ENCODE results near the gene POC1B.

The POC1B gene

DNA sequence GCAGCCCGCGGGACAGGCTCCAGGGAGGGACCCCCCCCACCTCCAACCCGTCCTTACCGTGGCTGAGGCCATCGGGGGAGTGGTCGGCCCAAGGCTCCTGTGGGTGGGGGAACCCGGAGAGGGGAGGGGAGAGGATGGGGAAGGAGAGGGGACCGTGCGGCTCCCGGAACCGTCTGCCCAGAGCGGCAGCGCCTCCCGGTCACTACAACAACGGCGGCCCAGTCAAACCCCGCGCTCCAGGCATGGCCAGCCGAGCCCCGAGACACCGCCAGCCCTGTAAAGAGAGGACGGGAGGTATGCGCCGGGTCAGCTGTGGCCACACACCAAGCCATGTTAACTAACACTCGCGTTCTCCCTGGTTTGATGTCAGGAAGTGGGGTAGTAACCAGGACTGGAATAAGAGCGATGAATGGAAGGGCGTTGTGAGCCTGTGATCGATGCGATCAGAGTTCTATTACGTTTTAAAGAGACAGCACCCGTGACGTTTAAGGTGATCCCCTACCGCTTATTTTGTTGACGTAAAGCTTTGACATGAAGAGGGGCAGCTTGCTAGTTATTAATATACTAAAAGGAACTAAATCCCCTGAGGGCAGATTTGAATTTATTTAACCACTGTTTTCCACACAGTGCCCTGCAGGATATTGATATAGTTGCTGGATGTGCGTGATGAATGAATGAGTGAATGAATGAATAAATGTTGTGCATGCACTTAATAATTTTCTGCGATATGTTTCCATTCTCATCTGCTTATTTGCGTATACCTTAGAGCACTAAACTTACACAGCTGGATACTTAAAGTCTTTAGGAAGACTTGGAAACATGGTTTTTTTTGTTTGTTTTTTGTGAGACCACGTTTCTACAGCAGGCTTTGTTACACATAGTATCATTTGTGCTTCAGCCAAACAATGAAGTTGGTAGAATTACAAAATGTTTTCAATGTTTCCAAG is at the start of gene POC1B:
POC1B (minus strand) TSS at position 224 of the 947 bp plus-strand sequence; CDS start at position 72, 152 bp downstream.
- H3K4me3 ChIP-seq (ENCODE audit: low read length): peak within 1 kb of the TSS; percentile 91
- H3K4me1 ChIP-seq (ENCODE audit: insufficient read depth, low read length): peaks cover 4% of the 10 kb centered on the region; the same call in 1 of the 2 replicates
- H3K36me3 ChIP-seq (ENCODE audit: insufficient read depth, low read depth, low read length): peaks cover 16% of the 10 kb centered on the region; the same call in 1 of the 2 replicates
- H3K9ac ChIP-seq (ENCODE audit: low read depth, low read length): peak within 1 kb of the TSS; percentile 76; the same call in 1 of the 2 replicates
- no peaks in the 10 kb centered on the region for H3K27me3 ChIP-seq (ENCODE audit: insufficient read depth, low read length)
- H3K27ac ChIP-seq (ENCODE audit: low read length): no peak within 1 kb of the TSS
- no peaks in the 10 kb centered on the region for H3K9me3 ChIP-seq (ENCODE audit: insufficient read depth, low read depth, low read length)

DNA sequence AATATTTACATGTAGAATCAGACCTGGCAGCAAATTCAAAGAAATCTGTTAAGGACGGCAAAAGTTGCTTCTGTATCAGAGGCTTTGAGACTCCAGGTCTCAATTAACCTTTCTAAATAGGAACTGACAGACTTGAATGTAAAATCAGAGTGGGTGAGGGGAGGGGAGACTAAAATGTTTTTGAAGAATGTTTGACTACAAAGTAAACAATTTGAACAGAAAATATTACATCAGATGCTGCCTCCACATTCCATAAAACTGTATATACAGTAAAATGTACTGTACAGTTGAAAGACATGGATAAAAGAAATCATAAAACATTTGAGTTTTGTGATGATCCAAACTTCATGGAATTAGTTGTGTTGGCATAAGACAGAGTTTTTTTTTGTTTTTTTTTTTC is 49.5 kb upstream of the POC1B start:
- no peaks in the 10 kb centered on the region for H3K27me3 ChIP-seq (ENCODE audit: insufficient read depth, low read length)

DNA sequence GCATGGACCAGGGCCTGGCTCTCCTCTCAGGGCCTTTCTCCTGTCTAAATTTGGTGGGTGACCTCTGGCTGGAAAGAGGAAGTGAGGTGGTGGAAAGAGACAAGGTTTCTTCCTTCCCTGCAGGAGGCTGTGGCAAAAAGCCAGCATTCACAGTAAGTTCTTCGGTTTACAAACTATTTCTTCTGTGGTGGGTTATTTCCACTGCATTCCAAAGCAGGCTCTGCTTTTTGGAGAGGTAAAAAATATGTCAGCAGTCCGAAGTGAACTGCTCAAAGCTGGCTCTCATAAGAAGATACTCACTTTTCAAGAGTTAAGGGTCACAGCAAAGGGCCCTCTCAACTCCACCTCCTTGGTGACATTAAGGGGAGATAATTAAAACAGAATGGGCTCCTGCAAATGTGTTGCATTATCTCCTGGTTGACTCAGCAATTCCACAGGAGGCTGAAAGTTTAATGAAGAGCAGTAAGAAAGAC is 48.9 kb upstream of the POC1B start:
- Histone ChIP-seq H3K9me3 (ENCODE audit: insufficient read depth, low read depth, low read length) (no peaks in the 10 kb centered on the region), H3K9ac (ENCODE audit: low read depth, low read length) (no peak overlapping the region), H3K27me3 (ENCODE audit: insufficient read depth, low read length) (no peaks in the 10 kb centered on the region), H3K4me1 (ENCODE audit: insufficient read depth, low read length) (peaks cover 6% of the 10 kb centered on the region), H3K27ac (ENCODE audit: low read length) (peak overlapping the region; percentile 63), H3K4me3 (ENCODE audit: low read length) (no peak overlapping the region), H3K36me3 (ENCODE audit: insufficient read depth, low read depth, low read length) (no peaks in the 10 kb centered on the region)

More for the DNA sequence above, 49.5 kb upstream of the POC1B start:
- H3K27ac ChIP-seq (ENCODE audit: low read length): no peak overlapping the region
- H3K4me3 ChIP-seq (ENCODE audit: low read length): no peak overlapping the region
- no peaks in the 10 kb centered on the region for H3K36me3 ChIP-seq (ENCODE audit: insufficient read depth, low read depth, low read length)
- peaks cover 6% of the 10 kb centered on the region for H3K4me1 ChIP-seq (ENCODE audit: insufficient read depth, low read length)
- no peaks in the 10 kb centered on the region for H3K9me3 ChIP-seq (ENCODE audit: insufficient read depth, low read depth, low read length)
- no peak overlapping the region for H3K9ac ChIP-seq (ENCODE audit: low read depth, low read length)

DNA sequence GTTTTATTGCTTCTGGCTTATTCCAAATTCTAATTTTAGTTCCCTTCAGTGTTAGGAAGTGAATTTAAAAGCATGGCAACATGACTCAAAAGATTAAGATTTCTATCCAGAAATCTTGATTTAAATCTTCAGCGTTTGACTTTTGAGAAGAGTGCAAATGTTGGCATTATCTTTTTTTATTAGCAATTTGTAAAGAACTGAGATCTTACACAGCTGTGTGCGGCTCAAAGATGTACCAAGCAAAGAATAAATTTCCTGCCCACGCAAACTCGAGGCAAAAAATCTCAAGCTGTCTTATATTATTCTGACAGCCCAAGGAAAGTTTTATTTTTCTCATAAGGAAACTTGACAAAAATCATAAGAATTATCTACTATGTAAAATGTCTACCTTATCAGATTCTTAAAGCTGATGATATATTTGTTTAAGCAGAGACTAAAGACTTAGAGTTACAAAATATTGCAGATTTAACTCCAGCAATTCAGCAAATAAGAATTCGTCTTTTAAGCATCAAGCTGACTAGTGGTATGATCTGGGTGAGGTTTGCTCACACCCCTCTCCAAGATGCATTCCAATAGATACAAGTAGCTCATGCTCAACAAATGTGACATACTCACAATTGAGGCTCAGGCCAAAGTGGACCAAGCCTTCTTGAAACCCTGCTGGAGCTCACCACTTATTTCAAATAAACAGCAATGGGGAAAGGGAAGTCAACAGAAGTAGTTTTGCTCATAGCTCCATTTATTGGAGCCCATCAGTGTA is 47.4 kb upstream of the POC1B start:
- no peaks in the 10 kb centered on the region for H3K9me3 ChIP-seq (ENCODE audit: insufficient read depth, low read depth, low read length)
- no peak overlapping the region for H3K27ac ChIP-seq (ENCODE audit: low read length)
- H3K9ac ChIP-seq (ENCODE audit: low read depth, low read length): no peak overlapping the region
- no peak overlapping the region for H3K4me3 ChIP-seq (ENCODE audit: low read length)
- no peaks in the 10 kb centered on the region for H3K36me3 ChIP-seq (ENCODE audit: insufficient read depth, low read depth, low read length)
- H3K4me1 ChIP-seq (ENCODE audit: insufficient read depth, low read length): peaks cover 6% of the 10 kb centered on the region
- H3K27me3 ChIP-seq (ENCODE audit: insufficient read depth, low read length): no peaks in the 10 kb centered on the region

DNA sequence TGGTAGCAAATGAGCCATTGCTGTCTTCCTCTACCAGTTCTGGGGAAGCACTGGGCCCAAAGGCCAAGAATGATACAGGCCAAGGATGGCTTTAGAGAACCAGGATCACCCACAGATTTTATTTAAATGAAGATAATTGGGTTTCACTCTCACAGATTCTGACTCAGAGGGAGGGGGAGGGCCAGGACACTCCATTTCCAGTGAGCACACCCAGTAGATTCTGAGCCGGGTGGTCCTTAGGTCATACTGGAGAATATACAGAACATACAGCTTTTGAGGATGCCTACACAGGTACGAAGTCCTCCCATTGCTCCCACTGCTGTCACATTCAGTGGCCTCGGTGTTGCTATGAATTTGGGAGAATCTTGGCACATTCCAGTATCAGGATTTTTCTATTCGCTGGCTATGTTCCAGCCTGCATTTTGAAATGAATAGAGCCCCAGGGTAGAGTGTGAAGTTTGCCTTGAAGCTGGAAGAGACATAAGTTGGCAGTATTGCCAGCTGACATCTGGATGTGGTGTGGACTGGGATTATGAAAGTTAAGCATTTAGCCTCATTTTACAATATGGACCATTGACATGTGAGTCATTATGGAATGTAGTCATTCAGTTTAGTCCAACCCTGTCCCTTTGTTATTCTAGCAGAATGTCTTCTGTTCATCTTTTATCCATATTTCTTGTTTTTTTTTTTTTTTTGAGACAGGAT is 45.8 kb upstream of the POC1B start:
- no peaks in the 10 kb centered on the region for H3K27me3 ChIP-seq (ENCODE audit: insufficient read depth, low read length)
- no peaks in the 10 kb centered on the region for H3K36me3 ChIP-seq (ENCODE audit: insufficient read depth, low read depth, low read length)
- no peak overlapping the region for H3K4me3 ChIP-seq (ENCODE audit: low read length)
- no peak overlapping the region for H3K27ac ChIP-seq (ENCODE audit: low read length)
- no peaks in the 10 kb centered on the region for H3K9me3 ChIP-seq (ENCODE audit: insufficient read depth, low read depth, low read length)
- H3K4me1 ChIP-seq (ENCODE audit: insufficient read depth, low read length): peaks cover 6% of the 10 kb centered on the region
- H3K9ac ChIP-seq (ENCODE audit: low read depth, low read length): no peak overlapping the region

DNA sequence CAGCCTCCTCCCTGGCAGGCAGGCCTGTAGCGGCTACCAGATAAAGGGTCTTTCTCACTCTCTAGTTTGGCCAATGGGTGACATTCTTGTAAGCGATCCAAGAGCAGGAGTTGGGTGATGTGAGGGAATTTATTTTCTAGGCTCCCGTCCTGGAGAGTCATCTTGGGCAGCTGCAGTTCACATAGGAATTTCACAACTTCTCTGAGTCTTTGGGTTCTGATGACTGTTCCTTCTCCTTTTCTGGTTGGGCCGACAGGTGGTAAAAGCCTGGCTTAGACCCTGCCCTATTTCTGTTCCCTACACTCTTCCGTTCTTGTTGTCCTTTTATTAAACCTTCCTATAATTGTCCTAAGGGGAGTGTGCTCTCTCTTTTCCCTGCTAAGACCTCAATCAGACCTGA is 42.6 kb upstream of the POC1B start:
- H3K27ac ChIP-seq (ENCODE audit: low read length): no peak overlapping the region

DNA sequence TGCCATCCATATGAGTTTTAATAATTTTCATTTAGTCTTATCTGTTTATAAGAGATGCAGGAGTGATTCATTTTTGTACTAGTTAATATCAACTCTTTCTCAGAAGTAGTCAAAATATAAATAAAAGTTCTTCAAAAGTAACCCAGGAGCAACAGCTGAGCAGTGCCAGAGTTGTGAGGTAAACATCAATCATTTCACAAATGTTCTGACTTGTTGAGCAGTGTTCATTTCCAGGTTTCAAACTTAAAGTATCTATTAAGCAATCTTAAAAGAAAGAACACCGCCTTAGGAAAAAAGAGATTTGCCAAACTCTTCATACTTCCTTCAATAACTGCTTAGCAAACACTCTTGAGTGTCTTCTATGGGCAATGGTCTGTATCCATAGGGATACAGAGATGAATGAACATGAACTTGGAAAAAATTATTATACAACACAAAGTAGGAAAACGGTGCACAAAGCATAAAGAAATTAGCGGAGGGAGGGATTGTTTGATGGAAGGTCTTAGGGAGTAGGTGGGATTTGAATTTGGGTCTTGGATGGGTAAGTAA is 41.9 kb upstream of the POC1B start:
- H3K36me3 ChIP-seq (ENCODE audit: insufficient read depth, low read depth, low read length): no peaks in the 10 kb centered on the region
- H3K9ac ChIP-seq (ENCODE audit: low read depth, low read length): no peak overlapping the region
- H3K4me1 ChIP-seq (ENCODE audit: insufficient read depth, low read length): no peaks in the 10 kb centered on the region
- no peaks in the 10 kb centered on the region for H3K27me3 ChIP-seq (ENCODE audit: insufficient read depth, low read length)
- no peaks in the 10 kb centered on the region for H3K9me3 ChIP-seq (ENCODE audit: insufficient read depth, low read depth, low read length)
- no peak overlapping the region for H3K27ac ChIP-seq (ENCODE audit: low read length)
- no peak overlapping the region for H3K4me3 ChIP-seq (ENCODE audit: low read length)

More for the DNA sequence above, 42.6 kb upstream of the POC1B start:
- Histone ChIP-seq H3K4me3 (ENCODE audit: low read length) (no peak overlapping the region), H3K9me3 (ENCODE audit: insufficient read depth, low read depth, low read length) (no peaks in the 10 kb centered on the region), H3K36me3 (ENCODE audit: insufficient read depth, low read depth, low read length) (no peaks in the 10 kb centered on the region), H3K9ac (ENCODE audit: low read depth, low read length) (no peak overlapping the region), H3K27me3 (ENCODE audit: insufficient read depth, low read length) (no peaks in the 10 kb centered on the region), H3K4me1 (ENCODE audit: insufficient read depth, low read length) (no peaks in the 10 kb centered on the region)

DNA sequence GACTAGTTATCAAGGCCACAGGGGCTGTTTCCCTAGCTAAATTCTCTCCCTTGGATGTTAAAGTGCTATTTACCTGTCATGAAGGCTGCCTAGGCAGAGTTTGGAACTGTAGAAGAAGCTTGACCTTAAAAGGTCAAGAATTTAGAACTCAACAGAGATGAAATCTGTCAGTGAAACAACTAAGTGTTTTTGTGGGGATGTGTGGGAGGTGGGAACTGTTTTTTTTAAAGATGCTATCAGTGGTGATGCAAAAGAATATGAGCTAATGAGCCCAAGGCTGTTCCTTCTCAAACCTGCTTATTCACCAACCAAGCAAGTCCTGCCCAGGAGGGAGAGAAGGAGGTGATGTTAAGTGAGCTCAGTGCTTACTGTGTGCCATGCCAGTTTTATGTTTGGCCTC is 40.8 kb upstream of the POC1B start:
- H3K9ac ChIP-seq (ENCODE audit: low read depth, low read length): no peak overlapping the region
- no peak overlapping the region for H3K27ac ChIP-seq (ENCODE audit: low read length)
- H3K27me3 ChIP-seq (ENCODE audit: insufficient read depth, low read length): no peaks in the 10 kb centered on the region
- no peaks in the 10 kb centered on the region for H3K9me3 ChIP-seq (ENCODE audit: insufficient read depth, low read depth, low read length)
- H3K36me3 ChIP-seq (ENCODE audit: insufficient read depth, low read depth, low read length): no peaks in the 10 kb centered on the region
- no peak overlapping the region for H3K4me3 ChIP-seq (ENCODE audit: low read length)
- H3K4me1 ChIP-seq (ENCODE audit: insufficient read depth, low read length): no peaks in the 10 kb centered on the region

DNA sequence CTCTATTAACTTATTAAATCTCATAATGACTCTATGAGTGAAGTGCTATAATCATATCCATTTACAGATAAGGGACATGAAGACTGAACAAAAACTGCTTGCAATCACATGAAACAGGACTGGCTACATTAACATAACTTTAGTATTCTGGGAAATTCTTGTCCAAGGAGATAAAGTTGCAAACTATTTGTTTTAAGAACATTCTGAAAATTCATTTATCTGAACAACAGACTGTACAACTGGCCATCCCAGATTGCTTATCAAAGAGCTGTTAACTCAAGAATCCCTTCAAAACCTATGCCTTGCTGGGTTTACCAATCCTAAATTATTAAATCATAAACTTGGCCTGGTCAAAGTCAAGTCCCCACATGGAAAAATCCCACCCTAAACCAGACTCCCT is 39.2 kb upstream of the POC1B start:
- H3K9ac ChIP-seq (ENCODE audit: low read depth, low read length): no peak overlapping the region
- H3K9me3 ChIP-seq (ENCODE audit: insufficient read depth, low read depth, low read length): no peaks in the 10 kb centered on the region
- no peak overlapping the region for H3K4me3 ChIP-seq (ENCODE audit: low read length)
- no peaks in the 10 kb centered on the region for H3K27me3 ChIP-seq (ENCODE audit: insufficient read depth, low read length)
- no peak overlapping the region for H3K27ac ChIP-seq (ENCODE audit: low read length)
- H3K36me3 ChIP-seq (ENCODE audit: insufficient read depth, low read depth, low read length): no peaks in the 10 kb centered on the region
- no peaks in the 10 kb centered on the region for H3K4me1 ChIP-seq (ENCODE audit: insufficient read depth, low read length)

DNA sequence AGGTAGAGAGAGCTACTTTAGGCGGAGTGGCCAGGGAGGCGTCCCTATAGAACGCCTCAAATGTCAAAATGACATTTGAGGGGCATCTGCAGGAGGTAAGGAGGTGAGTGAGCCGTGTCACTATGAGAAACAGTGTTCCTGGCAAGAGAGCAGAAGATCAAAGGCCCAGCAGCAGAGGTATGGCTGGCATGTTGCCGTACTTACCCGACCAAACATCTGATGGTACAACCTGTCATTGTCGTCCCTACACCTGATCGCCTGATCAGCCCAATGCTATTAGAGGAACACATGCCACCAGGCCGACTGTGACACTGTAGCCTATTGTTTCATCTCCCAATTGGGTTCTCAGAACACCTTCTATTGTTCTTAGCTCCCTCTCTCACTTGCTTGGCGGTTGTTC is 33.9 kb upstream of the POC1B start:
- no peak overlapping the region for H3K4me3 ChIP-seq (ENCODE audit: low read length)
- H3K36me3 ChIP-seq (ENCODE audit: insufficient read depth, low read depth, low read length): no peaks in the 10 kb centered on the region
- H3K9me3 ChIP-seq (ENCODE audit: insufficient read depth, low read depth, low read length): no peaks in the 10 kb centered on the region
- H3K9ac ChIP-seq (ENCODE audit: low read depth, low read length): no peak overlapping the region
- no peaks in the 10 kb centered on the region for H3K4me1 ChIP-seq (ENCODE audit: insufficient read depth, low read length)
- H3K27ac ChIP-seq (ENCODE audit: low read length): no peak overlapping the region
- H3K27me3 ChIP-seq (ENCODE audit: insufficient read depth, low read length): no peaks in the 10 kb centered on the region

DNA sequence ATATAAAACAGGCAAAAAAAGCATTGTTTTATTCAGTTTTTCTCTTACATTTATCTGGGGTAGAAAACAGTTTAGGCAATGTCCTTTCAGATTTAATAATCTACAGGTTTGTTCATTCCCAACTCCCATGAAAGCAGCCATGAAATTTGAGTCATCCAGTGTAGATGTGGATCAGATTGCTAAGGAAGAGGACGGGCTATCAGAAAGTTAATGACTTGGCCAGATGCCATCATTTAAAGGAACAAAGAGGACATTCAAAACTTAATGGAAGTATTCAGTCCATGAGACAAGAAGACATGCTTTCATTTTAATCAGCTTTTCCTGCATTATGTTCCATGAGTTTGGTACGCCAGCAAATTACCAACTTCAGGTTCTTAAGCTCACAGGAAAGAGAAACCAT is 31.1 kb upstream of the POC1B start:
- no peak overlapping the region for H3K27ac ChIP-seq (ENCODE audit: low read length)
- no peaks in the 10 kb centered on the region for H3K9me3 ChIP-seq (ENCODE audit: insufficient read depth, low read depth, low read length)
- H3K4me1 ChIP-seq (ENCODE audit: insufficient read depth, low read length): no peaks in the 10 kb centered on the region

More for the DNA sequence above, 31.1 kb upstream of the POC1B start:
- H3K4me3 ChIP-seq (ENCODE audit: low read length): no peak overlapping the region
- no peak overlapping the region for H3K9ac ChIP-seq (ENCODE audit: low read depth, low read length)
- no peaks in the 10 kb centered on the region for H3K27me3 ChIP-seq (ENCODE audit: insufficient read depth, low read length)
- no peaks in the 10 kb centered on the region for H3K36me3 ChIP-seq (ENCODE audit: insufficient read depth, low read depth, low read length)
